Measurements from ENCODE around the gene CERK.

The CERK gene

GRCh38 chr22:46657996-46658947 is 79.8 kb downstream of the CERK start:
- TF ChIP-seq CTCF (IDR thresholded peaks at IDR 0.05; ENCODE audit: extremely low read depth, missing control alignments) = no peak
- DNase-seq (ENCODE audit: low spot score) = no peak

- DNase-seq (ENCODE audit: low spot score) = no peak
- TF ChIP-seq CTCF (IDR thresholded peaks at IDR 0.05; ENCODE audit: extremely low read depth, missing control alignments) = no peak
Measured at GRCh38 chr22:46657655-46657953, 80.4 kb downstream of the CERK start.

GRCh38 chr22:46656856-46657654 is 81.0 kb downstream of the CERK start:
- DNase-seq (ENCODE audit: low spot score) = no peak
- TF ChIP-seq CTCF (IDR thresholded peaks at IDR 0.05; ENCODE audit: extremely low read depth, missing control alignments) = no peak

GRCh38 chr22:46655861-46656608 is 82.0 kb downstream of the CERK start:
- no peak for TF ChIP-seq CTCF (IDR thresholded peaks at IDR 0.05; ENCODE audit: extremely low read depth, missing control alignments)
- no peak for DNase-seq (ENCODE audit: low spot score)

- DNase-seq (ENCODE audit: low spot score) = no peak
- TF ChIP-seq CTCF (IDR thresholded peaks at IDR 0.05; ENCODE audit: extremely low read depth, missing control alignments) = no peak
Measured at GRCh38 chr22:46654927-46655595, 83.0 kb downstream of the CERK start.

- no peak for TF ChIP-seq CTCF (IDR thresholded peaks at IDR 0.05; ENCODE audit: extremely low read depth, missing control alignments)
- no peak for DNase-seq (ENCODE audit: low spot score)
Measured at GRCh38 chr22:46654426-46654825, 83.6 kb downstream of the CERK start.

All from GM20000 (cell line).